HG02588 (cell line): ENCODE data around the gene ADNP2.

ENCODE experiments used
- ATAC-seq: cut with Tn5 transposase; IDR thresholded peaks from one replicate; pipeline ENCODE4 v1.9.1; 2021; ENCODE audit warnings: mild to moderate bottlenecking, moderate library complexity; ENCODE audit not compliant: unreplicated experiment

The ADNP2 gene, protein sequence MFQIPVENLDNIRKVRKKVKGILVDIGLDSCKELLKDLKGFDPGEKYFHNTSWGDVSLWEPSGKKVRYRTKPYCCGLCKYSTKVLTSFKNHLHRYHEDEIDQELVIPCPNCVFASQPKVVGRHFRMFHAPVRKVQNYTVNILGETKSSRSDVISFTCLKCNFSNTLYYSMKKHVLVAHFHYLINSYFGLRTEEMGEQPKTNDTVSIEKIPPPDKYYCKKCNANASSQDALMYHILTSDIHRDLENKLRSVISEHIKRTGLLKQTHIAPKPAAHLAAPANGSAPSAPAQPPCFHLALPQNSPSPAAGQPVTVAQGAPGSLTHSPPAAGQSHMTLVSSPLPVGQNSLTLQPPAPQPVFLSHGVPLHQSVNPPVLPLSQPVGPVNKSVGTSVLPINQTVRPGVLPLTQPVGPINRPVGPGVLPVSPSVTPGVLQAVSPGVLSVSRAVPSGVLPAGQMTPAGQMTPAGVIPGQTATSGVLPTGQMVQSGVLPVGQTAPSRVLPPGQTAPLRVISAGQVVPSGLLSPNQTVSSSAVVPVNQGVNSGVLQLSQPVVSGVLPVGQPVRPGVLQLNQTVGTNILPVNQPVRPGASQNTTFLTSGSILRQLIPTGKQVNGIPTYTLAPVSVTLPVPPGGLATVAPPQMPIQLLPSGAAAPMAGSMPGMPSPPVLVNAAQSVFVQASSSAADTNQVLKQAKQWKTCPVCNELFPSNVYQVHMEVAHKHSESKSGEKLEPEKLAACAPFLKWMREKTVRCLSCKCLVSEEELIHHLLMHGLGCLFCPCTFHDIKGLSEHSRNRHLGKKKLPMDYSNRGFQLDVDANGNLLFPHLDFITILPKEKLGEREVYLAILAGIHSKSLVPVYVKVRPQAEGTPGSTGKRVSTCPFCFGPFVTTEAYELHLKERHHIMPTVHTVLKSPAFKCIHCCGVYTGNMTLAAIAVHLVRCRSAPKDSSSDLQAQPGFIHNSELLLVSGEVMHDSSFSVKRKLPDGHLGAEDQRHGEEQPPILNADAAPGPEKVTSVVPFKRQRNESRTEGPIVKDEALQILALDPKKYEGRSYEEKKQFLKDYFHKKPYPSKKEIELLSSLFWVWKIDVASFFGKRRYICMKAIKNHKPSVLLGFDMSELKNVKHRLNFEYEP

GRCh38 chr18:80108739-80109675, at the start of gene ADNP2:
Gene ADNP2 (plus strand): TSS chr18:80109262. CDS start chr18:80117543, 8,281 bp downstream.
- ATAC-seq, result peak; percentile 56

DNA sequence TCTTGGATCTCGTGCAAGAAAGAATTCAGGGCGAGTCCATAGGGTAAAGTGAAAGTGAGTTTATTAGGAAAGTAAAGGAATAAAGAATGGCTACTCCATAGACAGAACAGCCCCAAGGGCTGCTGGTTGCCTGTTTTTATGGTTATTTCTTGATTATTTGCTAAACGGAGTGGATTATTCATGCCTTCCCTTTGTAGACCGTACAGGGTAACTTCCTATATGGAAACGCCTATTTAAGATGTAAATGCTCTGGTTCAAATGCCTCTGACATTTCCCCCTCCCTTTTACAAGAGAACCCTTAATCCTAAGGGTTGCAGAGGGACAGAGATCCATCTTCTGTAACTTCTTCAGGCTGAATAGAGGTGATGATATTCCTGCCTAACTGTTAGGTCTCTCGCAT, 49.1 kb upstream of the ADNP2 start:
- ATAC-seq, result no peak

DNA sequence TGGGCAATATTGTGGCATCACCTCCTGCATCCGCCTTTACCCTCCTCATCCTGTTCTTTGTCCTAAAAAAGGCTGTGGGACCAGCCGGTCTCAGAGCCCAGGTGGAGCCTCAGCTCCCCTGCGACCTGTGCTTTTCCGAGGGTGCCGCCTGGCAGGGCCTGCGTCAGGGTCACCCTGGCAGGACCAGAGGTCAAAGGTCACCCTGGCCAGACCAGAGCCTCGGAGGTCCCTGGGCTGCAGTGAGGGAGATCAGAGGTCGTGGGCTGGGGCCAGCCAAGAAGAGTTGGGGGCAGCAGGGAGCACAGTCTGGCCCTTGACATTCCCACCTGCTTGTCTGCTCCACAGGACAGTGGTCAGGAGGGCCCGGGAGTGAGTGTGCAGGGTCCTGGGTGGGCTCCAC, 43.4 kb upstream of the ADNP2 start:
- no peak for ATAC-seq

GRCh38 chr18:80067321-80067720, 41.7 kb upstream of the ADNP2 start:
- ATAC-seq, result no peak

- ATAC-seq, result no peak
Observed at GRCh38 chr18:80067897-80068296, 41.2 kb upstream of the ADNP2 start.

- ATAC-seq, result no peak
Observed at GRCh38 chr18:80068571-80069272, 40.3 kb upstream of the ADNP2 start.

DNA sequence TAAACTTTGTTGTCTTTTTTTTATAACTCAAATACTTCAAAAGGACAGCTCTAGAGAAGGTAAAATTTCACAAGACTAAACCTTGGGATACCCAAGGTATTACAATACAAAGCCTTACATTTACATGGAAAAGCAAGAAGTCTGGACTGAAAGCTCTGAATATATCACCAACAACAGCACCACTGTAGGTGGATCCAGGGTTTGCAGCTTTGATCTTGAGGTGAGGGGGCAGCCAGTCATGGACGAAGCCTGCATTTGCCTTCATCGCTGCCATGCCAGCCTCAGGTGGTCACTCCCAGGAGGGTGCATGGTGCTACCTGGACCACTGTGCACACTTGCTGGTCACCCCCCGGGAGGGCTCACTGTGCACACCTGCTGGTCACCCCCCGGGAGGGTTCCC, 38.2 kb upstream of the ADNP2 start:
- no peak for ATAC-seq

GRCh38 chr18:80074183-80074582, 34.9 kb upstream of the ADNP2 start:
- no peak for ATAC-seq

- ATAC-seq, result no peak
Observed at GRCh38 chr18:80074697-80075096, 34.4 kb upstream of the ADNP2 start.

GRCh38 chr18:80075940-80076339, 33.1 kb upstream of the ADNP2 start:
- ATAC-seq, result no peak

- ATAC-seq, result no peak
Observed at GRCh38 chr18:80076379-80076778, 32.7 kb upstream of the ADNP2 start.

GRCh38 chr18:80077873-80078272, 31.2 kb upstream of the ADNP2 start:
- no peak for ATAC-seq

- no peak for ATAC-seq
Observed at GRCh38 chr18:80086281-80086680, 22.8 kb upstream of the ADNP2 start.

DNA sequence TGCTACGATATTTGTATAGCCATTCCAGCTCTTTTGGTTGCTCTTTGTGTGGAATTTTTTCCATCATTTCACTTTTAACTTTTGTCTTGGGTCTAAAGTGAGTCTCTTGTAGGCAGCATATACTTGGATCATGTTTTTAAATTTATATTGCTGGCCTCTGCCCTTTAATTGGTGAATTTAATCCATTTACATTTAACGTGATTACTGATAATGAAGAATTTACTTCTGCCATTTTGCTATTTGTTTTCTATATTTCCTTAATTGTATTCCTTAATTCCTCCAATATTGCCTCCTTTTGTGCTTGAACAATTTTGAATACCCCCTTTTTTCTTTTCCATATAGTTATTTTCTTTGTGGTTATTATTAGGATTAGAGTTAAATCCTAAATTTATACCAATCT, 21.0 kb upstream of the ADNP2 start:
- no peak for ATAC-seq

GRCh38 chr18:80088823-80089222, 20.2 kb upstream of the ADNP2 start:
- no peak for ATAC-seq

DNA sequence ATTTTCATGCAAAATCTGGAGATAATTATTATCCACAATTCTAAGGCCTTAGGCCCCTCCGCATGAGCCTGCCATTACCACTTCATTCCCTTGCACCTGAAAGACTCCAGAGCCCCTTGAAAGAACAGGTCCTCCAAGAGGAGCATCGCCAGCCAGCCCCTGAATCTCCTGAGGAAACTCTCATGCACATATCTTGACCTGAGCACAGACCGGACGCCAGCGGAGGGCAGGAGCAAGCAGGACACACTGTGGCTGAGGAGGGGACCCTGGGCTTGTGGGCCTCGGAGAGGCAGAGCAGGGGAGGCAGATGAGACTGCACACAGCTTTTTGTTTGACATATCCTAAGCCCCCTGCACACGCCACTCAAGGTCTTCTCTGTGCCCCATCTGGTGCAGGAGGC, 13.6 kb upstream of the ADNP2 start:
- no peak for ATAC-seq

DNA sequence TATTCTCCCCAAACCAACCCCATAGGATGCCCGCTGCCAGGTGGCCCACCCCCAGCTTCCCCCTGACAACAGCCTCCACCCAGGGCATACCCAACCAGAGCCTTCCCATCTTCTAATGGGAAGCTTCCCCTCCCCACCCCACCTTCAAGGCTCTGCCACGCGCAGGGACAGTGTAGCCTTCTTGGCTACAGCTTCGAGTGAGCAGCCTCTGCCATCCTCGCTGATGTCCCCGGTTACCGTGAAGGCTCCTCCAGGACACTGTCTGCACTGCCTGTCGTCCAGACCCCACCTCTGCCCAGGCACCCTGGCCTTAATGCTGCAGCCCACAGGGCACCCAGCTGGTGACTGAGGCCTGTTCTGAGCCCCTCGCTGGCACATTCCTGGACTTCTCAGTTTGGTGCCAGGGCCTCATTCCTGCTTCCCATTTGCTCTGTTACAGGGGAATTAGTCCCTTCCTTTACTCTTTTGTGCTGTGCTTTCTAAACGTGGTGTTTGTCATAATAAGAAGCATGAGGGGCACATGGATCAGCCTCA, 13.0 kb upstream of the ADNP2 start:
- no peak for ATAC-seq

DNA sequence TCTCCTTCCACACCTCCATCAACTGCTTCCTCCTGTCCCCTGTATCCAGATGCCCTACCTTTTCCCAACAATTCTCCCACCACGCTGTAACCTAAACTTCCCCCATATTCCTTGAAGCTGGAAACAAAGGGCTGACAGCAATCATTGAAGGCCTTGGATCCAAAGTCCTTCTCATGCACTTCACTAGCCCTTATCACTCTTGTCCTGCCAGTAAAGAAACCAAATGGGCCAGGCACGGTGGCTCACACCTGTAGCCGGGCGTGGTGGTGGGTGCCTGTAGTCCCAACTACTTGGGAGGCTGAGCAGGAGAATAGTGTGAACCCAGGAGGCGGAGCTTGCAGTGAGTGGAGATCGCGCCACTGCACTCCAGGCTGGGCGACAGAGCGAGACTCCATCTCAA, 11.9 kb upstream of the ADNP2 start:
- no peak for ATAC-seq

DNA sequence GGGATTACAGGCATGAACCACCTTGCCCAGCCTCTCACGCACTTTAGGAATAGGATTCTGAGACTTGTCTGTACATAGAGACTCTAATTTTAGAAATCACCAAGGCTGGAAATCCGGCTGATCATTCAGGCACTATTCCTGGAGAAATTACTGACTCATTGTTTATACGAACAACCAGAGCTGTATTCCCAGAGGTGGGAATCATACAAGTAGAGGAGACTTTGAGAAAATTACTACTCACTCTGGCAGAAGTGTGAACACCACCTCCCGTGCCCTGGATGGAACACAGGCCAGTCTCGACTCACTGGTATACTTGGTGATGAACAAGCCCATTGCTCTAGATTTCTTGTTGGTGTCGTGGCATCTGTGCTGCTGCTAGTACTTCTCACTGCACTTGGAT, 5.8 kb upstream of the ADNP2 start:
- ATAC-seq, result no peak

GRCh38 chr18:80104364-80104779, 4.7 kb upstream of the ADNP2 start:
- ATAC-seq, result no peak
